Measurements from ENCODE around the gene PPP2R2B. TPM values are rescaled to one million over a fixed set of nuclear protein-coding genes. Genes with fewer than 3 reads are reported as not detected.

PPP2R2B gene
- total and polyA plus RNA-seq, 2 donors (not counting 1 experiment from before 2014, with no cell fraction given) = 0.67 to 1.5 TPM

DNA sequence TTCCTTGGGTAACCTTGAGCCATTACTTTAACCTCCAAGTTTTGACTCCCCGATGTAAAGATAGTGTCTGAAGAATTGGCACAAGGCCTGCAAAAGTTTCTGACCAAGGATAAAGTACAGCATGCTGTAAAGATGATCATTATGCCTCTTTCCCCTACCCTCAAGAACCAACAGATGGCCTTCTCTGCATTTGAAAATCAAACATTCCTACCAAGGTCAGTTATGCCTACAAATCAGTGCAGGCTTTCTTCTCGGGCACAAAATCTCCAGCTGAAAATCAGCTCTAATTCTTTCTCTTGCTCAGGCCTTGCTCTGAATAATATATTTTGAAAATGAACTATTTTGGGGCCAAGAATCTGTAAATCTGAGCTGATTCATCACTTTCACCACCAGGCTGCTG is 59.7 kb downstream of the PPP2R2B start:
- H3K4me1 ChIP-seq (ENCODE audit: control insufficient read depth, extremely low read depth, insufficient read depth, low read length) = no peaks in the 10 kb centered on the region
- H2AFZ ChIP-seq (ENCODE audit: low read length) = no peak overlapping the region
- DNase-seq (ENCODE audit: low read depth in 2 of 2) = no peak
- H3K36me3 ChIP-seq (ENCODE audit: control insufficient read depth, insufficient read depth, low read length) = no peaks in the 10 kb centered on the region
- TF ChIP-seq EZH2 (IDR thresholded peaks at IDR 0.05; ENCODE audit: low read length, missing control alignments) = no peak
- TF ChIP-seq CTCF (conservative IDR thresholded peaks at IDR 0.05 in 1 of 2, IDR thresholded peaks at IDR 0.05 in 1 of 2; ENCODE audit: low read depth in 1 of 2, low read length in 2 of 2) = no peak
- no peaks in the 10 kb centered on the region for H3K27me3 ChIP-seq (ENCODE audit: control insufficient read depth, insufficient read depth, low read length)
- no peak overlapping the region for H3K4me2 ChIP-seq (ENCODE audit: extremely low read depth, insufficient read depth, low read length)
- H3K9ac ChIP-seq (ENCODE audit: insufficient read depth, low read length) = no peak overlapping the region
- no peaks in the 10 kb centered on the region for H4K20me1 ChIP-seq (ENCODE audit: control insufficient read depth, extremely low read depth, insufficient read depth, low read length)
- H3K27ac ChIP-seq (ENCODE audit: insufficient read depth, low read length) = no peak overlapping the region
- no peaks in the 10 kb centered on the region for H3K79me2 ChIP-seq (ENCODE audit: control insufficient read depth, insufficient read depth, low read length)
- no peak overlapping the region for H3K4me3 ChIP-seq (replicated peaks in 1 of 4; ENCODE audit: control extremely low read depth in 1 of 4, insufficient read depth in 1 of 4, low read depth in 3 of 4, low read length in 4 of 4)
- H3K9me3 ChIP-seq (ENCODE audit: control insufficient read depth, insufficient read depth, low read depth, low read length) = no peaks in the 10 kb centered on the region

GRCh38 chr5:146817973-146818372 is 60.6 kb downstream of the PPP2R2B start:
- no peaks in the 10 kb centered on the region for H3K36me3 ChIP-seq (ENCODE audit: control insufficient read depth, insufficient read depth, low read length)
- no peak overlapping the region for H2AFZ ChIP-seq (ENCODE audit: low read length)
- H3K4me3 ChIP-seq (replicated peaks in 1 of 4; ENCODE audit: control extremely low read depth in 1 of 4, insufficient read depth in 1 of 4, low read depth in 3 of 4, low read length in 4 of 4) = no peak overlapping the region
- H3K9ac ChIP-seq (ENCODE audit: insufficient read depth, low read length) = no peak overlapping the region
- H4K20me1 ChIP-seq (ENCODE audit: control insufficient read depth, extremely low read depth, insufficient read depth, low read length) = no peaks in the 10 kb centered on the region
- no peak overlapping the region for H3K4me2 ChIP-seq (ENCODE audit: extremely low read depth, insufficient read depth, low read length)
- H3K4me1 ChIP-seq (ENCODE audit: control insufficient read depth, extremely low read depth, insufficient read depth, low read length) = no peaks in the 10 kb centered on the region
- no peaks in the 10 kb centered on the region for H3K27me3 ChIP-seq (ENCODE audit: control insufficient read depth, insufficient read depth, low read length)
- H3K9me3 ChIP-seq (ENCODE audit: control insufficient read depth, insufficient read depth, low read depth, low read length) = no peaks in the 10 kb centered on the region
- DNase-seq (ENCODE audit: low read depth in 2 of 2) = no peak
- TF ChIP-seq EZH2 (IDR thresholded peaks at IDR 0.05; ENCODE audit: low read length, missing control alignments) = no peak
- no peak for TF ChIP-seq CTCF (conservative IDR thresholded peaks at IDR 0.05 in 1 of 2, IDR thresholded peaks at IDR 0.05 in 1 of 2; ENCODE audit: low read depth in 1 of 2, low read length in 2 of 2)
- no peak overlapping the region for H3K27ac ChIP-seq (ENCODE audit: insufficient read depth, low read length)
- no peaks in the 10 kb centered on the region for H3K79me2 ChIP-seq (ENCODE audit: control insufficient read depth, insufficient read depth, low read length)

DNA sequence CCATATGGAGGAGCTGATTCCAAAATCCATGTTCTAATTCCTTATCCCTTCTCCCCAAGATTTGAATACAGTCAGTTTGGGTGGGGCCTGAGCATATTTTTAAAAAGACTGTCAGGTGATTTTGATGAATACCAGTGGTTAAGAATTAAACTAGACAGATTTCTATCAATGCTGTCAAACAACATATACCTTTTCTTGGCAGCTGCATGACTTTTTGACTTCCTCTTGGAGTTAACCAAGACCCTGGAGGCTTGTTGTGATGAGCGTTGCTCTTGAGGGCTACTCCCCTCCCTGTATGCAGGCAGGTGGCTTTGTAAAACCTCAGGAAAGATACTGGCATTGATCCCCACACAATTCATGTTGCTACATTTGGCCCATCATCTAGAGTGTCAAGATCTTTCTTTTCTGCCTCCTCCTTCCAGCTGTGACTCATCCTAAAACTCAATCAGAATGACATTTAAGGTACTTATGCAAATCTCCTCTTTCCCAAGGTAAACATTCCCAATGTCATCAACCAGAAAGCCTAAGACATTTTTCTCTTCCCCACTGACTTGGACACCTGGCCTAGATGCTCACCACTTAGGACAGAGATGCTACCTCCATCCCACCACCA is 61.7 kb downstream of the PPP2R2B start:
- H4K20me1 ChIP-seq (ENCODE audit: control insufficient read depth, extremely low read depth, insufficient read depth, low read length) = no peaks in the 10 kb centered on the region
- no peak overlapping the region for H3K4me3 ChIP-seq (replicated peaks in 1 of 4; ENCODE audit: control extremely low read depth in 1 of 4, insufficient read depth in 1 of 4, low read depth in 3 of 4, low read length in 4 of 4)
- H3K9ac ChIP-seq (ENCODE audit: insufficient read depth, low read length) = no peak overlapping the region
- no peak for TF ChIP-seq CTCF (conservative IDR thresholded peaks at IDR 0.05 in 1 of 2, IDR thresholded peaks at IDR 0.05 in 1 of 2; ENCODE audit: low read depth in 1 of 2, low read length in 2 of 2)
- no peak for TF ChIP-seq EZH2 (IDR thresholded peaks at IDR 0.05; ENCODE audit: low read length, missing control alignments)
- no peaks in the 10 kb centered on the region for H3K27me3 ChIP-seq (ENCODE audit: control insufficient read depth, insufficient read depth, low read length)
- no peak overlapping the region for H2AFZ ChIP-seq (ENCODE audit: low read length)
- H3K9me3 ChIP-seq (ENCODE audit: control insufficient read depth, insufficient read depth, low read depth, low read length) = no peaks in the 10 kb centered on the region
- no peak for DNase-seq (ENCODE audit: low read depth in 2 of 2)
- no peak overlapping the region for H3K4me2 ChIP-seq (ENCODE audit: extremely low read depth, insufficient read depth, low read length)
- H3K79me2 ChIP-seq (ENCODE audit: control insufficient read depth, insufficient read depth, low read length) = no peaks in the 10 kb centered on the region
- no peaks in the 10 kb centered on the region for H3K36me3 ChIP-seq (ENCODE audit: control insufficient read depth, insufficient read depth, low read length)
- H3K4me1 ChIP-seq (ENCODE audit: control insufficient read depth, extremely low read depth, insufficient read depth, low read length) = no peaks in the 10 kb centered on the region
- H3K27ac ChIP-seq (ENCODE audit: insufficient read depth, low read length) = no peak overlapping the region

Measured in fibroblast of lung (primary cell).